Suppressor macrophage (primary cell): ENCODE data around the gene PEX5L.

ENCODE experiments used
- DNase-seq, 4 experiments: peaks; one replicate each; pipeline ENCODE4 v3.0.0-alpha.2; 2020 to 2022

PEX5L gene

DNA sequence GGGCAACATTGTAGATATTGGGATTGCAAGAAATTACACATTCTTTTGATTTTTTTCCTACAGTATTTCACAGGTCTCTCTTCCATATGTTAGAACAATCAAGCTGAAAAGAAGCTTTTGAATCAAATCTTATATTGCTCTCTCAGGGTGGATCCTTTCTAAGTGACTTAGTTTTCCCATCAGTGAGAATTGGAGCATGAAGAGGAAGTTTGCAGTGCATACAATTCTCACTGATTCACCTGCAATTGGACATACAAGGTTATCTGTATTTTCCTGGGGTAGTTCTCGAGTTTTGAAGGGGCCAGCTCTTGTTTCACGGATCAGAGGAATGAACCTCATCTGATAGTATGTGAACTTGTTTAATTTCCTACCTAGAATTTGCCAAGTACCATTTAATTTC lies 150.8 kb downstream of the PEX5L start:
- DNase-seq, result no peak

DNA sequence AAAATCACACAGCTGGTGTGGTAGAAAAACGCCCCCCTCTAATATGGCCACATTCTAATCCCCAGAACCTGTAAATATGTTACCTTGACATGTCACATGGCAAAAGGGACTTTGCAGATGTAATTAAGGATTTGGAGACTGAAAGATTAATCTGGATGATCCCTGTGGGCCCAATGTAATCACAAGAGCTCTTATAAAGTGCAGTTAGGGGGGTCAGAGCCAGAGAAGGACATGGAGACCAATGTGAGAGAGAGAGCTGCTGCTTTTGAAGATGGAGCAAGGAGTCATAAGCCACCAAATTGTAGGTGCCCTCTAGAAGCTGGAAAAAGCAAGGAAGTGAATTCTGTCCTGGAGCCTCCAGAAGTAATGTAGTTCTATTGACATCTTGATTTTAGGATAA lies 152.6 kb downstream of the PEX5L start:
- DNase-seq, result no peak

DNA sequence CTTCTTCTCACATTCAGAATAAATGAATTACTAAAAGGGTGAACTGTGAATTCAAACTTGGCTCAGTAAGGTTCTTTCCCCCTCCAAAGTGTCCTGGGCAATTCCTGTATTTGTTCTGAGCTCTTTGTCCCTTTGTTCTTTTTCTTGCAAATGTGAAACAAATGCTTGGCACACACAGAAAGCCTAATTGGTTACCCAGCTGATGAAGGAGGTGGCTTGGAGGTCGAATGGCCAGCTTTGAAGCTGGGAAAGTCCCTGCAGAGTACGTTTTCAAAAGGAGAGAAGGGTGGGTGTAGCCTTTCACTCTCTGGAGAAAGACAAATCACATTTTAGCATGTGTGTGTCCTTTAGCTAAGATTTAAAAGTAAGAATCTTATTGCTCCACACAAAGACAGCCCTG lies 154.4 kb downstream of the PEX5L start:
- no peak for DNase-seq

- DNase-seq, result no peak
Observed at GRCh38 chr3:179881791-179882190, 154.9 kb downstream of the PEX5L start.

DNA sequence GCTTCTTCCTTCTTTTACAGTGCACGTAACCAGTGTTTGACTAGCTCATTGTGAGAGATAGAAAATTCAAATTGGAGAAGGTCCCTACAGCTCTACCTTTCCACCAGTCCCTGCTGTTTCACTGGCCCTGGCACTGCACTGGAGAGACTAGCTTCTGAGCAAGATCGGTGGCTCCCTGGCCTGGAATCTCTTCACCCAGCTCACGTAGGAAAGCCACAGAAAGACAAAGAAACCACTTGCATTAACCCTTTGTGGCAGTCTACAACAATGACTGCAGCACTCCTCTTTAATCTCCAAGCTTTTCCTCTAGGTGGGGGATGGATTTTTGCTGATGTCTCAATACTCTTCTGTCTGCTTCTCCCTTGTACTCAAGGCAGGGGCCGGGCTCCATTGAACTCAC lies 155.9 kb downstream of the PEX5L start:
- DNase-seq, result no peak

- DNase-seq, result no peak
Observed at GRCh38 chr3:179876440-179876839, 160.3 kb downstream of the PEX5L start.

DNA sequence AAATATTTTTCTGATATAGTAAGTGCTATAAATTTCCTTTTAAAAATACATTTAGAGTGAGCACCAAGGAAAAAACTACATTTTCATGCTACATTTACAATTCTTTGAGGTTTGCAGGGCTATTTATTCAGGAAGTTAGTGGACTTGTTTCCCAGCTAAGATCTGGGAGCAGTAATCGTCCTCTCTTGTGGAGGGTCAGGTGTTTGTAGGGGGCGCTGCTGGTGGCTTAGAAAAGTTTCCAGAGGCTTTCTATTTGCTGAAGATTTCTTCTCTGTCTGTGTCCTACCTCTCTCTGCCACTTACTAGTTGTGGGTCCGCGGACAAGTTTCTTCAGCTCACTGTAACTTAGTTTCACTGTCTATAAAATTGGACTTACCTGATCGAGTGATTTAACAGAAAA lies 163.9 kb downstream of the PEX5L start:
- DNase-seq, result no peak

- DNase-seq, result no peak
Observed at GRCh38 chr3:179871782-179872181, 165.0 kb downstream of the PEX5L start.

DNA sequence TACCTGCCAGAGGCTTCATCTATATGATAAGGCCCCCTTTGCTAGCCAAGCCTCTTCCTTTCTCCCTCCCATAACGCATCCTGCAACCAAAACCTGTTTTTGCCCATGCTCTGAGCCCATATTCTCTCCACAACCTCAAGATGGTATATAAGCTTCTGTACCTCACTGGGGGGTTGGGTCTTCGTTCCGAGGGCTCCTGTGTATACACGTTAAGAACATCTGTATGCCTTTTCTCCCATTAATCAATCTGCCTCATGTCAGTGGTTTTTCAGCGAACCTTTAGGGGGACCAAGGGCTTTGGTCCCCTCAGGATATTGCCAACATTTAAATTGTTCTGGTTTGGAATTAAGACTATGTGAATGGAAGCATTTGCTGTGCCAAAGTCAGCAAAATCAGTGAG lies 168.0 kb downstream of the PEX5L start:
- DNase-seq, result no peak

- no peak for DNase-seq
Observed at GRCh38 chr3:179867961-179868360, 168.8 kb downstream of the PEX5L start.

DNA sequence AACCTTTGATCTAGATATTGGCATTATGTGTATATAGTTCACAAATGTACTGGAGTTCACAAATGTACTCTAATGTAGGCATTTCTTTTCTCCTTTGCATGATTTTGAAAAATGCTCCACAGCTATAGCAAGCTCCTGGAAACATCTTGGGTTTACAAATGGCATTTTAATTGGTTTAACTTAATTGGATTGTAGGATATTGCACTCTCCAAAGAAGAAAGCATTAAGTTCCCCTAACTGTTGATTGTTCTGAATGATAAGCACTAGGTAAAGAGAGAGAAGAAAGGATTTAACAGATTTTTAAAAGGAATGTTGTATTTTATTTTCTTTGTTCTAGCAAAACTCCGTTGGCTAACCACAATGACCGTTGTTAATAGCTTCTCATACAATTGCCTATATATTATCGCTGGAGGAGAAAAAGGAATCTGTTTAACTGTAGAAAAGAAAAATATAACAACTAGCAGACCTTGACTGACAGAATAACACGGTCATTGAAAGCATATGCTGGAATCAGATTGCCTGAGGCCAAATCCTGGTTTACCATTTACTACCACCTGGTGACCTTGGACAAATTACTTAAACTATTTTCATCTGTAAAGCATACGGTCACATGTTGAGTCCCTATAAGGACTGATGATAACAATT lies 170.8 kb downstream of the PEX5L start:
- no peak for DNase-seq

GRCh38 chr3:179861953-179862352 lies 174.8 kb downstream of the PEX5L start:
- DNase-seq, result no peak

- DNase-seq, result no peak
Observed at GRCh38 chr3:179861292-179861691, 175.4 kb downstream of the PEX5L start.

DNA sequence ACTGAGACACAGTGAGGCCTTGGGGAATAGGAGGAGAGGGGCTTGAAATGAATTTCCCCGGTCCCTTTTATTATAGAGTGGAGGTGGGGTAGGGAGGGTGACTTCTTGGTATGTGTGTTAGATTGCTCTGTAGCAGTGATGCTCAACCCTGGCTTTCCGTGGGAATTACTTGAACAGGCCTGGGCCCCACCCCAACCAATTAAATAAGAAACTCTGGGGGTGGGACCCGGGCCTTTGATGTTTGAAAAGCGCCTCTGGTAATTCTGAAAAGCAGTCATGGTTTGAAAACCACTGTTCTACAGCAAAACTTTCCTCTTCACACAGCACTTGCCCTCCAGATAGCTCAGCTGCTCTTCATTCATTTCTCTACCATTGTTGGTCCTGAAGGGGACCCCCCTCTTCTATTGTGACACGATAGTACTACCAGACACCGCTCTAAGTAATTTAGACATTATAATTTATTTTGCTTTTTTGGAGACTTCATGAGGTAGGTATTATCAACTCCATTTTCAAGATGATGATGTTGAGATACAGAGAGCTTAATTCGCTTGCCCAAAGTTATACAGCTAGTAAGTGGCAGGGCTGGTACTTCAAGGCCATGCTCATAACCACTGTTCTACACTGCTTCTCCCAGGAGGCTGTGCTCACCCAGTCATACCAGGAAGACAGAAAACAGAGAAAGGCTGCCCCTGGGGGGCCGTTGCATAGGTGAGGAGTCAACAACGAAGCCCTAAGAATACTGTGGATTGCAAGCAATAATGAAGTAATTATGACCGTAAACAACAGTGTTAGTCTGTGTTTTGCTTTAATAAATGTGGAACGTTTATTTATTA lies 176.2 kb downstream of the PEX5L start:
- DNase-seq, result no peak

DNA sequence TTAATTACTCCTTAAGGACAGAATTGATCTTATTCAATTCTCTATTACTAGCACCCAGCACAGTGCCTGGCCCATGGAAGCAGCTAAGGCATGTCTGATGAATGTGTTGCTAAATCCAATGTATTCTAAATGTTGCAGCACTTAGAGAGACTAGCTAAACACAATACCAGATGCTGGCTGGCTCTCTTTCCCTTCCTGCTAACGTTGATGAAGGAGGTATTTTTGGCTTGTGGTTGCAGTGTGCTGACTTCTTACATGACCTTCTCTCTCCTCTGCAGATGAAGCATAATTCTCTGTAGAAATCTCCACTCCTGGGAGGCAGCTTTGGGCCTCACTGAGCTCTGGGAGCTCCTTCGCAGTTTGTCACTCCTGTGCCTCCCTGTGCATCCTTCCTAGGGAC lies 183.6 kb downstream of the PEX5L start:
- peak; percentile 36 to 68 (median 61) for DNase-seq

DNA sequence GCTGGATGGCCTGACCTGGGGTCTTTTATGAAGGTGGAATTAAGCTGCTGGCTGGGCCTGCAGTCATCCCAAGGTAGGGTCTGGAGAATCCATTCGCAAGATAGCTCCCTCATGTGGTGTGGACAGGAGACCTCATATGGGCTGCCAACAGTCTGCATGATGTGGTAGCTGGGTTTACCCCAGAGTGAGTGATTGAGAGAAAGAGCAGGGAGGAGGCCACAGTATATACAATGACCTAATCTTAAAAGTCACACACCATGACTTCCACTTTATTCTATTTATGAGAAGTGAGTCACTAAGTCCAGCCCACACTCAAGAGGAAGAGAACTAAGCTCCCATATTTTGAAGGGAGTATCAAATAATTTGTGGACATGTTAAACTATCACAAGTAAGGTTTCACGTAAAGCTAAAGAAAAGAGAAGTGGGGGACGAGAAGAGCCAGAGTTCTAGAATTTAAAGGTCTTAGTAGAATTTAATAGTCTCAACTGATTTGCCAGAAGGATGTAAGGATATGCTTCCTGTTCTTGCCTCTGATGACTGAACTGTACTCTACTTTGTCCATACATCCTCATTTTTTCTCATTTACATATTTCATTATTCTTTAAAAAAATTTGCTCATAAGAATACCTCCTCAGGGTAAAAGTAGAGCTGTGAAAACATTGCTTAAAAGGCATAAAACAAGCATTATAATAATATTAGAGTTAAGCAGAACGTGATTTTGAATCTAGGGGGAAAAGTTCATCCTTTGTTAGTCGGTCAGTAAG lies 184.4 kb downstream of the PEX5L start:
- DNase-seq, result peak; percentile 62 to 89 (median 74)

- DNase-seq, result peak; percentile 16 to 49 (median 31)
Observed at GRCh38 chr3:179848711-179849110, 188.0 kb downstream of the PEX5L start.

DNA sequence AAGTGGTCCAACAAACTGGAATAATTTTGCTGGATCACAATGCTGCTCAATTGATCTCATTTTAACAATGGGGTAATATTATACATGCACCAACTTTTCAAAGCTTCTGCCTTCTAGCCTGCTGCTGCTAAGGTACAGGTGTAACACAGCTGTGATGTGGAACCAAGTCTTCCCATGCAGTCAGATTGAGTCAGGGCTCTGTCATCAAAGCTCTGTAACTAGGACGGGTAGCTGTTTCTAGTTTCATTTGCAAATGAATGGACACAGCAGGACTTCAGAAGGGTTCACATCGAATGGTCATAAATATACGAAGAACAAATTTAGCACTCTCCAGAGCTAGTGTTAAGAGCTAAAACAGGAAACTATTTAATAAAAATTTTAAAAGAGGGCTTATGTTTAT lies 194.7 kb downstream of the PEX5L start:
- DNase-seq, result no peak

GRCh38 chr3:179840985-179841384 lies 195.8 kb downstream of the PEX5L start:
- DNase-seq, result no peak

DNA sequence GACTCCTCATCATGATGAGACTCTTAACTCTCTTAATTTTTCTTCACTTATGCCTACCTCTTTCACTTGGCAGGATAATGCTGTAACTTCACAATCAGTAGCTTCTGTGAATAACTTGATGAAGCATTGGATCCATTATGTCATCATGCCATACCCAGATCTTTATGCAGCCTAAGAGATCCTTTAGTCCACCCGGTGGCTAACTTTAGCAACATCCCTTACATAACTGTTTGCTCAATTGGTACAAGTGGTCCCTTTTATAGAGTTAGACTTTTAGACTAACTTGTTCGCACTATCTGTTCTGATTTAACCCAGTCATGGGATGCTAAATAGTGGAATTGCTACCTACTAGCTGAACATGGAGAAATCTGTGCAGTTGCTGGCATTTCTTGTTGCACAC lies 199.4 kb downstream of the PEX5L start:
- peak in 2 of 4 experiments; percentile 6 to 26 for DNase-seq

DNA sequence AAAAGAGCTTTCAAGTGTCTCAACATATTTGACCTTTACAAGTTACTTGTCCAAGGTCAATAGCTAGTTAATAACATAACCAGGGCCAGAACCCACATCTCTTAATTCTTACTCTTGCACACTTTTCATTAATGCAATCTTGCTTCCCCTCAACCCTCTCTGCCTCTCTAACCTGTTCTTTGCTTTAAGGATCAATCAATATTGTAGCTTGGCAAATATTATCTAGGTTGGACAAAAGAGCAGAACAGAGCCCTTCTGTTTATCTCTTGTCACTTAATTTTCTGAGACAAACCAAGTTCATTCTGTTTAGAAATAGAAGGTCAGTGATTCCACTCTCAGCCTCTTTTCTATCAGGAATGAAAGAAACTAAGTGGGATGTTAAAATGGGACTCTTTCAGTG lies 203.4 kb downstream of the PEX5L start:
- no peak for DNase-seq

- DNase-seq, result no peak
Observed at GRCh38 chr3:179832333-179832854, 204.3 kb downstream of the PEX5L start.

DNA sequence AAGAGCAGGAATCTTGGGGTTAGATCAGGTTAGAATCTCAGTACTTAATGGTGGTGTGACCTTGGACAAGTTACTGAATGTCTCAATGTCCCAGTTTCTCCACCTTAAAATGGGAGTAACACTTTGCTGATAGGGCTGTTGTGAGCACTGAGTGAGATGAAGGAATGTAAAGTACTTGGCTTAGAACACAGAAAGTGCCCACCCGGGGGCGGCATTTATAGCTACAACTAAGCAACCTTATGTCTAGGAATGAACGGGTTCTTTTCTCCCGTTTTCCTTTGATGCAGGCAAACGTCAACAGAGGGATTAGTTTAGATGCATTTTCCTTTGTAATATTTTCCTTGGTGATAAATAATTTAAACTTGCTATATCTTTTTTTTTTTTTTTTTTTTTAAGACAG lies 207.3 kb downstream of the PEX5L start:
- no peak for DNase-seq
